Mononuclear cell (primary cell): ENCODE measurements around the gene KLF11. TPM values are rescaled to one million over a fixed set of nuclear protein-coding genes. Genes with fewer than 3 reads are reported as not detected.
"Not testable (repeated sequence)": the region's sequence is repeated elsewhere in the genome, so short reads cannot be mapped to it uniquely, and the experiment has no call there.

Experiments used
- H3K27me3 ChIP-seq: 2 replicates; pipeline ENCODE4 v1.6.0; 2011; ENCODE audit warnings: low read length, control low read depth; ENCODE audit not compliant: insufficient read depth
- H3K4me1 ChIP-seq: 2 replicates; pipeline ENCODE4 v1.5.1; 2011; ENCODE audit warnings: mild to moderate bottlenecking, low read length, control low read depth; ENCODE audit not compliant: insufficient read depth
- H3K4me3 ChIP-seq: 2 replicates; pipeline ENCODE4 v1.5.1; 2011; ENCODE audit warnings: mild to moderate bottlenecking, low read length, moderate library complexity
- H3K9me3 ChIP-seq: 2 replicates; pipeline ENCODE4 v1.5.1; 2011; ENCODE audit warnings: low read depth, mild to moderate bottlenecking, control low read depth, low read length
- total RNA-seq: library from RNA; depleted of rRNA; stranded (reverse); fragments of >200 nt; gene quantifications from one replicate; pipeline ENCODE4 v1.2.3, GENCODE V29; 2012

The KLF11 gene
- total RNA-seq, 1 donor, result 37.7 TPM

DNA sequence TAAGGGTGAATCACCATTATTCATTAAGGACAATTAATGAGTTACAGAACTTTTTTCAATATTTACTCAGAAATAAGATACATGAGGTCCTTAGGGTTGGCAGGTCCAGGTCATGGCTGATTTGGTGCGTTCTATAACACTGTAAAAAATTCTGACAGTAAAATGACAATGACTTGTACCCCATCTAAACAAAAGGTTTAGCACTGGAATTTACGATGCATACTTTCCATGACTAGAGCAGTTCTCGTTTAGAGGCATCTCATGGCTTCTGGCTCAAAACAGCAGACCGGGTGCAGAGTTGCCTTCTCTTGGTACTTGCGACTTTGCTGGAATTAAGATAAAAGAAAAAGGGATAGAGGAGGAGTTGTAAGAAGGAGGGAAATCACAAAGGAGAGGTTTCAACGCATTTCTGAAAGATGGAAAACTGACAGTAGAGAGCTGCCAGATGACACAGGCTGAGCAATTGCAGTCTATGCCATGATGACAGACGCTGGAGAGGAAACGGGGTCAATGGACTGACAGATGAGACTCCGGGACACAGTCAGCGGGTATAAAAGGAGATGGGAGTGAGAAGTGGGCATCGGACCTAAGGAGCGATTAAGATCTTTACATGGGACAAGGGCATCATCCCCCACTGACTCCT lies 41.0 kb downstream of the KLF11 start:
- Histone ChIP-seq H3K4me1 (peaks cover 19% of the 10 kb centered on the region), H3K27me3 (peaks cover 49% of the 10 kb centered on the region), H3K4me3 (no peak overlapping the region), H3K9me3 (no peaks in the 10 kb centered on the region)

DNA sequence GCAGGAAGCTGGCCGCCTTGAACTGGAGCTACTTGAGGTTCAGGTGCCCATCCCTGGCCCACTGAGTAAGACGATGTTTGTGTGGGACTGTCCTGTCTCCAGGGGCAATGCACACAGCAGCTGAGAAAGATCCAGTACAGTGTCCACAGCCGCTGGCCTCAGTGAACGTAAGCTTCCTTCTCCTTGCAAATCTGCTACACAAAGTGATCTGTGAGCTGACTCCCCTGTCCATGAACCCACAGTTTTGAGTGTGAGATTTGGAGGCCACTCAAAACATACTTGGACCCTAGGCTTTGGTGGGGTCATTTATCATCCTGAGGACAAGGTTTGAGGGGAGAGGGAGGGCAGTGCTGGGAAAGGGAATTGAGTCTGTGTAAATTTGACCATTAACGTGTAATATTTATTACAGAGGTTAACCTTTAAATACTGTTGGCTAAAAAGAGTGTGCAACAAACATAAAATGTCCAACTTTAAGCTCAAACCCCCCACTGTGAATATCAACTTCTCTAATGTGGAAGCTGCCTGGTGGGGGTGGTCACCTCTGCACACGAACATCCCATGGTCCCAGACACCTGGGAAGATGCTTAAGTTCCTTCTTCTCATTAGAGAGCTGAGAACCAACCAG lies 41.8 kb downstream of the KLF11 start:
- peaks cover 55% of the 10 kb centered on the region for H3K27me3 ChIP-seq
- H3K4me1 ChIP-seq, result peaks cover 16% of the 10 kb centered on the region
- H3K4me3 ChIP-seq, result no peak overlapping the region
- H3K9me3 ChIP-seq, result no peaks in the 10 kb centered on the region

DNA sequence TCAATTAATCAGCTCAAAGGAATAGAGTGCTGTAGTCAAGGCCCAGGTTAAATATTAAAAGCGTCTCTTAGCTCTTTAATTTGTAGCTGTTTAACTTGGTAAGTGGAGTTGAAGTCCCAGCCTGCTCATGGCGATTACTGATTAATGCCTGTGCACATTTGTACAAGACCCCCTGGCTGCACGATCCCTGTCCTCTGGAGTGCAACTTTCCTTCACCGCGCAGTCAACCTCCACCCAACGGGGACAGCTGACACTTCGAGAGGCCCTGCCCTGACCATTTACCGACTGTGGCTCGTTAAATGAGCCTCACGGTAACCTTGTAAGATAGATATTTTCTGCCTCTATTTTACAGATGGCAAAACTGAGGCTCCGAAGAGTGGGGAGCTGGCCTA lies 42.3 kb downstream of the KLF11 start:
- Histone ChIP-seq H3K27me3 (peaks cover 57% of the 10 kb centered on the region), H3K9me3 (no peaks in the 10 kb centered on the region), H3K4me1 (peaks cover 15% of the 10 kb centered on the region), H3K4me3 (no peak overlapping the region)

DNA sequence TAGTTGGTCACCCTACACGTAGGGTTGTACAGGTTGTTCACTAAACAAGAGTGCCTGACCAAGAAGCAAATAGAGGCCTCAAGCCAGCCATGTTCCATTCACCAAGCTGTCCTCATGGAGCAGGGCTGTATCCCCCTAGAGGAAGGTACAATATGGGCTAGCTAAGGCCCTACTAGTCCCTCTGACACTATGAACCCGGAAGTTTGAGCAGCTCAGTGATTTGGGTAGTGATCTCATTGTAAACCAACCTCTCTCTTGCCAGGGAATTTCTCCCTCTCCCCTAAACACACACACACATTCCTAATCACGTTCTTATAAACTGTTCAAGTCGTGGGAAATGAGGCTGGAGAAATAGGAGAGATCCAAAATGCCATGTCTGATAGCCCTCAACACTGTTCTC lies 43.6 kb downstream of the KLF11 start:
- peaks cover 15% of the 10 kb centered on the region for H3K4me1 ChIP-seq
- H3K27me3 ChIP-seq, result peaks cover 57% of the 10 kb centered on the region
- no peak overlapping the region for H3K4me3 ChIP-seq
- no peaks in the 10 kb centered on the region for H3K9me3 ChIP-seq

DNA sequence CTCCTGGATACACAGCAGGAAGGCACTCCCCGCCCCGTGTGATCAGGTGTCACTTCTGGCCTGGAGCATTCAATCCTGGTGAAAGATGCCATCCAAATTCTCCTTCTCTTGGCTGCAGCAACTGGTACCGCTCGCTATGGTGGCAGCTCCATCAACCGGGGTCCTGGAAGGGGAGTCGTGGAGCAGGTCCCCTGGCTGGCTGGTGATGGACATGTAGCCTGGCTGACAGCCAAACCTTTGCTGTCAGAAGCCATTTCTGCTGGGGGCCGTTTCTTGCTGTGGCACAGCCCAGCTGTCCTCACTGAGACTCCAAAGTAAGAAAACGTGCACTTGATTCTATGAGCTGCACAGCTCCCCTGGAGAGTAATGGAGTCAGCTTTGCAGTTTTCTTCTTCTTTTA lies 44.0 kb downstream of the KLF11 start:
- Histone ChIP-seq H3K27me3 (peaks cover 57% of the 10 kb centered on the region), H3K4me3 (no peak overlapping the region), H3K4me1 (peaks cover 12% of the 10 kb centered on the region), H3K9me3 (no peaks in the 10 kb centered on the region)

DNA sequence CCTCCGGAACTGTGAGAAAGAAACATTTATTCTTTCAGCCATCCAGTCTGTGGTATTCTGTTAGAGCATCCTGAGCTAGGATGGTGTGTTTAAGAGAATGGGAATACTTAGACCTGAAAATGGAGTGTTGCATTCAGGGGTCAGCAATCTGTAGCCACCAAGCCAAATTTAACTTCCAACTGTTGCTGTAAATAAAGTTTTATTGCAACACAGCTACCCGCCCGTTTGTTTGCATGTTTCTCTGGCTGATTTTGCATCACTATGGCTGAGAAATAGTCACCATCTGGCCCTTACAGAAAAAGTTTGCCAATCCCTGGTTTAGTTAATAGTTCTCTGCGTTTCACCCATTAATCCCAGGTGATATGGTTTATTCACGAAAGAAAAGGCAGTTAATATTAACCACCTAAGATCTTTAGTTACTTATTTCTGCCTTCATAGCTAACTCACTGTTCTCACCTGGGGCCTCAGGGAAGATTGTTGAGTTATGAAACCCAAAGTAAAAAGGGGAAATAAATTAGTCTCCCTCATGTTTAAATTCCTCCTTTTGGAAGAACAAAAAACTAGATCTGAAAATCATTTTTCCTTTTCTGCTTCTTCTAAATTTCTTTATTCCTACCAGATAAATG lies 46.3 kb downstream of the KLF11 start:
- H3K9me3 ChIP-seq, result no peaks in the 10 kb centered on the region
- peaks cover 43% of the 10 kb centered on the region for H3K27me3 ChIP-seq
- H3K4me3 ChIP-seq, result no peak overlapping the region
- peaks cover 12% of the 10 kb centered on the region for H3K4me1 ChIP-seq

DNA sequence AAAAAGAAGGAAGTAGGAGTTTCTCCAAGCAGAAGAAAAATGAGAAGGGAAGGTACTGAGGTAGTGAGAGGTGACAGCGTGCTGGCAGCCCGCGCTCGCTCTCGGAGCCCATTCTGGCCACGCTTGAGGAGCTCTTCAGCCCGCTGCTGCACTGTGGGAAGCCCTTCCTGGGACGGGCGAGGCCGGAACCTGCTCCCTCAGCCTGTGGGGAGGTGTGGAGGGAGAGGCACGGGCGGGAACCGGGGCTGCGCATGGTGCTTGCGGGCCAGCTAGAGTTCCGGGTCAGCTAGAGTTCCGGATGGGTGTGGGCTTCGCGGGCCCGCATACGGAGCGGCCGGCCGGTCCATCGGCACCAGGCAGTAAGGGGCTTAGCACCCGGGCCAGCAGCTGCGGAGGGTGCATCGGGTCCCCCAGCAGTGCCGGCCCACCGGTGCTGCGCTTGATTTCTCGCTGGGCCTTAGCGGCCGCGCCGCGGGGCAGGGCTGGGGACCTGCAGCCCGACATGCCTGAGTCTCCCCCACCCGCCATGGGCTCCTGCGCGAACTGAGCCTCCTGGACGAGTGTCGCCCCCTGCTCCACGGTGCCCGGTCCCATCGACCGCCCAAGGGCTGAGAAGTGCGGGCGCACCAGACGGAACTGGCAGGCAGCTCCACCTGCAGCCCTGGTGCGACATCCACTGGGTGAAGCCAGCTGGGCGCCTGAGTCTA lies 48.0 kb downstream of the KLF11 start:
- Histone ChIP-seq H3K27me3 (peaks cover 35% of the 10 kb centered on the region), H3K4me3 (no peak overlapping the region), H3K9me3 (no peaks in the 10 kb centered on the region), H3K4me1 (peaks cover 12% of the 10 kb centered on the region)

DNA sequence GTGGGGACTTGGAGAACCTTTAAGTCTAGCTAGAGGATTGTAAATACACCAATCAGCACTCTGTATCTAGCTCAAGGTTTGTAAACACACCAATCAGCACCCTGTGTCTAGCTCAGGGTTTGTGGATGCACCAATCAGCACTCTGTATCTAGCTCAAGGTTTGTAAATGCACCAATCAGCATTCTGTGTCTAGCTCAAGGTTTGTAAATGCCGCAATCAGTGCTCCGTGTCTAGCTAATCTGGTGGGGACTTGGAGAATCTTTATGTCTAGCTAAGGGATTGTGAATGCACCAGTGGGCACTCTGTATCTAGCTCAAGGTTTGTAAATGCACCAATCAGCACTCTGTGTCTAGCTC lies 48.5 kb downstream of the KLF11 start:
- not testable (repeated sequence) for H3K9me3 ChIP-seq, H3K4me3 ChIP-seq
- Histone ChIP-seq H3K27me3 (peaks cover 35% of the 10 kb centered on the region), H3K4me1 (peaks cover 12% of the 10 kb centered on the region)

DNA sequence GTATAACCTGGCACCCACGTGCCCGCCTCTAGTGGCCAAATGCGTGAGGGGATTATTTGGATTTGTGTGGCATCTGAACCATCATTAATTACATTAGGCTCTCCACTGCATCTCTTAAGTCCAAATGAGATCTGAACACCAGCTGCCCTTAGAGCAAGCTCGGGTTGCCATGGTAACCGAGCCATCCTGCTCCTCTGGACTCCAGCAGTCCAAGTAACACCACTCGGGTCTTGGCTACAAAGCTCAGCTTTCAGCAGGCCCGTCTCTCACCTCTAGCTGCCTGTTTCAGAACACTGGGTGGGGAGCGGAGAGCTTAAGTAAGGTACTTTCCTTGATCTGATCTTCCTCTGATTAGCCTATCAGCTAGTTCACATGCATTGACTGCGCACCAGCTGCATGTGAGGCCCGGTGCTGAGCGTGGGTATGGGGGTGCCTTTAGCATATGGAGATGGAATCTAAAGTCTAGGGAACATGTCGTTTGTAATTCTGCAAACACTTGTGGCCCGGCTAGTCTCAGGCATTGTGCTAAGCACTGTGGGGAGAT lies 51.0 kb downstream of the KLF11 start:
- Histone ChIP-seq H3K4me1 (peaks cover 15% of the 10 kb centered on the region), H3K27me3 (peaks cover 35% of the 10 kb centered on the region), H3K9me3 (no peaks in the 10 kb centered on the region), H3K4me3 (no peak overlapping the region)

DNA sequence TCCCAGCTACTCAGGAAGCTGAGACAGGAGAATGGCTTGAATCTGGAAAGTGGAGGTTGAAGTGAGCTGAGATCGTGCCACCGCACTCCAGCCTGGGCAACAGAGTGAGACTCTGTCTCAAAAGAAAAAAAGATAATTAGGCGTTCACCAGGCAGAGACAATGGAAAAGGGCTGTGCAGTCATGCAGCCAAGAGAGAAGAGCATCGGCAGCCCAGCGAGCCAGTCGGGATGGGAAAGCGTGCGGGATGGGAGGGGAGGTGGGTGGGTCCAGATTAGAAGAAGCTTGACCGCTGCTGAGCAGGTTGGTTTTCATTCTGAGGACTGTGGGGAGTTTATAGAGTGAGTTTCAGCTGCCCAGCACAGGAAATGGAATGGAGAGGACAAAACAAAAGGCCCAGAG lies 51.8 kb downstream of the KLF11 start:
- Histone ChIP-seq H3K4me3 (no peak overlapping the region), H3K4me1 (peaks cover 15% of the 10 kb centered on the region), H3K27me3 (peaks cover 29% of the 10 kb centered on the region), H3K9me3 (no peaks in the 10 kb centered on the region)

DNA sequence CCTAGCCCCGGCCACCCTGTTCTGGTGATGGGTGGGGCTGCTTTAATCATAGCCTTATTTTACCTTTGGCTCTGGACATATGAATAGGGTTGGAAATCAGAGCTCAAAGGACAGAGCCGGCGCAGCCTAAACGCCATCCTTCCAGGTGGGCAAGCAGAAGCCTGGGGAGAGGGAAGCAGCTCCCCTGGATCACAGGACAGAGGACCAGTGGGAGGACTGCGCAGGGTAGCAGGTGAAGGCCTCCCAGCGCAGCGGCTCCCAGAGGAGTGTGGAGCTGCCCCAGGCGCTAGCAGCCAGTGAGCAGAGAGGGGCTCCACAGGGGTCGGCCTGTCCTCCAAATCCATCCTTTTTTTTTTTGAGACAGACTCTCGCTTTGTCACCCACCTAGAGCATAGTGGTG lies 53.3 kb downstream of the KLF11 start:
- Histone ChIP-seq H3K4me3 (no peak overlapping the region), H3K9me3 (no peaks in the 10 kb centered on the region), H3K4me1 (peaks cover 4% of the 10 kb centered on the region), H3K27me3 (peaks cover 16% of the 10 kb centered on the region)

DNA sequence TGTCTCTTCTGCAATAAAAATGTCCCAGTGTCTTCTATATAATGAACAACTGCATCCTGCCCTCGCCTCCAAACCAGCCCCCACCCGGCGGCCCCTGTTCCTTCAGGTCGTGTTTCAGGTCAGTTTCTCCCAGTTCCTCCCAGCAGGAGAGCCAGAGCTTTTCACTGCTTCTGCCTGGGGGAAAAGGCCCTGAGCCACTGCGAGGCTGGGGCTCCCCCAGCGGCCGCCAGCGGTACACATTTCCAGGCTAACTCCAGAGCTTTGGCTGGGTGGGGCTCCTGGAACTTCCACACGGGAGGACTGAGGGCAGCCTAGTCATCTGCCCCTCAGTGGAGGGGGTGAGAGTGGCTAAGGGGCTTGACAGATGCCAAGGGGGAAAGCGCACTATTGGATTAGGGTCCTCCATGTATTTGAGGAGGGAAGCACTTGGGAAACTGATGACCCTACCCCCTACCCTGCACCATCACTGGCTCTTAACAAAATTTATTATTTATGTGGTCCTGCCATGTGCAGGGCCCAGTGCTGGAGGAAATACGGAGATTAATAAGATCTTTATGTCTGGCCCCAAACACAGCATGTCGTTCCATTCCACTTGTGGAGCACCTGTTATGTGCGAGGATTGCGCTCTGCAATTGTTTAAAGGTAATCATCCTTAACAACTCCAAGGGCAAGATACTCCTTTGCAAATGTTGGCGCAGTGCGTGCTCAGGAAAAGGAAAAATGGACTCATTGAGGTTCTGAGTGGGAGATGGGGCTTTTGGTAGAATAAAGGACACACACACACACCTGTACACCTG lies 54.2 kb downstream of the KLF11 start:
- H3K4me1 ChIP-seq, result peaks cover 3% of the 10 kb centered on the region
- H3K4me3 ChIP-seq, result no peak overlapping the region
- no peaks in the 10 kb centered on the region for H3K9me3 ChIP-seq
- peaks cover 7% of the 10 kb centered on the region for H3K27me3 ChIP-seq

DNA sequence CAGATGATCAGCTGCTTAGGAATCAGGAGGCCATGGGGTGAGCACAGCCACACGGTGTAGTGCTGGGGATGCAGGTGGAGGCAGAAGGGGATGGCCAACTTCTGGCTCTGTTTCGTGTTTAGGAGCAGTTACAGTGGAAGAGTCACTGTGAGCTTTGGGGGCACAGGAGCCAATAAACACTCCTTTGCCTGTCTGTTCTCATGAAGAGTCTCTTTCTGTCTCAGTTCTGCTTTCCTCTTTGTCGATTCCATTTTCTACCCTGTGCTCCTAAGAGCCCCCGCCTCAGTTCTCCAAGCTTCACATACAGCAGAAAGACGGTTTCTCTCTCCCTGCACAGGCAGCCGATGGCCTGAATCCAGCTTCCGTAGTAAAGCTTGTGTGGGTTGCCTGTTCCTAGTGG lies 58.1 kb downstream of the KLF11 start:
- Histone ChIP-seq H3K9me3 (no peaks in the 10 kb centered on the region), H3K4me3 (no peak overlapping the region)

DNA sequence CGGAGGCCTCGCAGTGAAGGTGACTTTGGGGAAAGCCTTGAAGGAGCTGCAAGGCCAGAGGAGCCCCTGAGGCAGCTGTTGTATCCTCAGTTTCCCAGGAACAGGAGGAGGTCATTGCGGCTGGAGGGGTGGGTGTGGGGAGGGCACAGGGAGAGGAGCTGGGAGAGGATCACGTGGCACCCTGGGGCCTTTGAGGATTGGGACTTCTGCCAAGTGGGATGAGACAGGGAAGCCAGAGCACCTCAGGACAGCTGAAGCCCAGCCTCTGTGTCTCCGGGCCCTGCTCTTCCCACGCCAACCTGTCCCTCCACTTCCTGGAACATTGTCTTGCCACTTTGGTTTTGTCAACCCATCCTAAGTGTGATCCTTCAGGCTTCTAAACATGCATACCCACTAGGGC lies 59.8 kb downstream of the KLF11 start:
- H3K4me3 ChIP-seq, result no peak overlapping the region
- H3K9me3 ChIP-seq, result no peaks in the 10 kb centered on the region
- no peaks in the 10 kb centered on the region for H3K27me3 ChIP-seq
- no peaks in the 10 kb centered on the region for H3K4me1 ChIP-seq

More for the DNA sequence above, 58.1 kb downstream of the KLF11 start:
- Histone ChIP-seq H3K27me3 (no peaks in the 10 kb centered on the region), H3K4me1 (peaks cover 3% of the 10 kb centered on the region)
